Muscle layer of duodenum (tissue), 2 donors: ENCODE data around the gene MFAP5.
A peak's percentile ranks its signal among the peaks of the same experiment; 100 is the strongest.

Experiments used
- H3K27ac ChIP-seq: one replicate; pipeline ENCODE4 v1.7.0; 2013; ENCODE audit warnings: mild to moderate bottlenecking, low read length
- H3K27me3 ChIP-seq: one replicate; pipeline ENCODE4 v1.7.0; 2013; ENCODE audit warnings: low read depth, mild to moderate bottlenecking, control low read depth, low read length
- H3K36me3 ChIP-seq, 2 donors: one replicate each; pipeline ENCODE4 v1.7.0; 2013; ENCODE audit warnings: low read length in 2 of 2, control low read depth in 1 of 2, mild to moderate bottlenecking in 1 of 2; ENCODE audit not compliant: insufficient read depth in 2 of 2, control insufficient read depth in 1 of 2
- H3K4me1 ChIP-seq, 2 donors: one replicate each; pipeline ENCODE4 v1.7.0; 2013; ENCODE audit warnings: low read length in 2 of 2, mild to moderate bottlenecking in 2 of 2, control low read depth in 1 of 2, moderate library complexity in 1 of 2; ENCODE audit not compliant: insufficient read depth in 2 of 2, control insufficient read depth in 1 of 2
- H3K4me3 ChIP-seq, 2 donors: one replicate each; pipeline ENCODE4 v1.7.0; 2013; ENCODE audit warnings: low read length in 2 of 2, low read depth in 1 of 2, mild to moderate bottlenecking in 1 of 2
- H3K9me3 ChIP-seq, 2 donors: one replicate each; pipeline ENCODE4 v1.7.0; 2013; ENCODE audit warnings: low read length in 2 of 2, control low read depth in 1 of 2, mild to moderate bottlenecking in 1 of 2; ENCODE audit not compliant: control insufficient read depth in 1 of 2
- donor health status: healthy.

The MFAP5 gene

DNA sequence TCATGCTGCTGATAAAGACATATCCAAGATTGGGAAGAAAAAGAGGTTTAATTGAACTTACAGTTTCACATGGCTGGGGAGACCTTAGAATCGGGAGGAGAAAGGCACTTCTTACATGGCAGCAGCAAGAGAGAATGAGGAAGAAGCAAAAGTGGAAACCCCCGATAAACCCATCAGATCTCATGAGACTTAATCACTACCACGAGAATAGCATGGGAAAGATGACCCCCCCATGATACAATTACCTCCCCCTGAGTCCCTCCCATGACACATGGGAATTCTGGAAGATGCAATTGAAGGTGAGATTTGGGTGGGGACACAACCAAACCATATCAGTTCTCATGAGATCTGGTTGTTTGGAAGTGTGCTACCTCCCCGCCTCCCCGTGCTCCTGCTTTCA, 9.8 kb upstream of the MFAP5 start:
- H3K27ac ChIP-seq = no peak overlapping the region
- no peaks in the 10 kb centered on the region for H3K27me3 ChIP-seq
- H3K4me3 ChIP-seq = no peak overlapping the region
- H3K4me1 ChIP-seq = no peaks in the 10 kb centered on the region
- no peaks in the 10 kb centered on the region for H3K9me3 ChIP-seq
- no peaks in the 10 kb centered on the region for H3K36me3 ChIP-seq

DNA sequence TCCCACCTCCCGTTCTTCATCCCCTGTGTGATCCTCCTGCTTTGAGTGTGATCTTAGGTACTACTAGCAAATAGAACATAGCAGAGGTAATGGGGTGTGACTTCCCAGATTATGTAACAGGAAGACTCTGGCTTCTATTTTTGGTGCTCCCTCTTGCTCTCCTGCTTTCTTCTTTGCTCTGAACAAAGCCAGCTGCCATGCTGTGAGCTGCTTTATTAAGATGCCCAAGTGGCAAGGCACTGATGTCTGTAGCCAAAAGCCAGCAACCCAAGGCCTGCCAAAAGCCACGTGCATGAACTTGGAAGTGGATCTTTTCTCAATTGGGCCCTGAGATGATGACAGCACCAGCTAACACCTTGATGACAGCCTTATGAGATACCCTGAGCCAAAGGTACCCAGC, 5.8 kb upstream of the MFAP5 start:
- Histone ChIP-seq H3K27ac (no peak overlapping the region), H3K4me3 (no peak overlapping the region), H3K4me1 (no peaks in the 10 kb centered on the region), H3K27me3 (no peaks in the 10 kb centered on the region), H3K9me3 (no peaks in the 10 kb centered on the region), H3K36me3 (no peaks in the 10 kb centered on the region)

DNA sequence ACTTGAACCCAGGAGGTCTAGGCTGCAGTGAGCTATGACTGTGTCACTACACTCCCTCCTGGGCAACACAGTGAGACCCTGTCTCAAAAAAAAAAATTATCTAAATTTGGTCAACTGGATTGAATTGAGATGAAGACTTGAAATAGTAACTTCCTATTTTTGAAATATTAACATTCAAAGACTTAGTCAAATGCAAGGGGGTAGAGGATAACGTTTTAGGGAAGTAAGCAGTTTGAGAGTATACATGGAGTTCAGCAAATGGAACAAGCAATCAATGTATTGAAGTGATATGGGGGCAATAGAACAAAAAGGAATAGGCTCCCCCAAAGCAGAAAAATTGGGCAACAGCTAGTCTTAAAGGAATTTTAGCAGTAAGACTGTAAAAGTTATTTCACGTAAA, 4.6 kb upstream of the MFAP5 start:
- Histone ChIP-seq H3K27me3 (no peaks in the 10 kb centered on the region), H3K4me1 (no peaks in the 10 kb centered on the region), H3K27ac (no peak overlapping the region), H3K4me3 (no peak overlapping the region), H3K36me3 (no peaks in the 10 kb centered on the region), H3K9me3 (no peaks in the 10 kb centered on the region)

GRCh38 chr12:8665759-8666158, 3.1 kb upstream of the MFAP5 start:
- no peak overlapping the region for H3K4me3 ChIP-seq
- H3K9me3 ChIP-seq = no peaks in the 10 kb centered on the region
- no peaks in the 10 kb centered on the region for H3K4me1 ChIP-seq
- no peak overlapping the region for H3K27ac ChIP-seq
- H3K27me3 ChIP-seq = no peaks in the 10 kb centered on the region
- no peaks in the 10 kb centered on the region for H3K36me3 ChIP-seq

DNA sequence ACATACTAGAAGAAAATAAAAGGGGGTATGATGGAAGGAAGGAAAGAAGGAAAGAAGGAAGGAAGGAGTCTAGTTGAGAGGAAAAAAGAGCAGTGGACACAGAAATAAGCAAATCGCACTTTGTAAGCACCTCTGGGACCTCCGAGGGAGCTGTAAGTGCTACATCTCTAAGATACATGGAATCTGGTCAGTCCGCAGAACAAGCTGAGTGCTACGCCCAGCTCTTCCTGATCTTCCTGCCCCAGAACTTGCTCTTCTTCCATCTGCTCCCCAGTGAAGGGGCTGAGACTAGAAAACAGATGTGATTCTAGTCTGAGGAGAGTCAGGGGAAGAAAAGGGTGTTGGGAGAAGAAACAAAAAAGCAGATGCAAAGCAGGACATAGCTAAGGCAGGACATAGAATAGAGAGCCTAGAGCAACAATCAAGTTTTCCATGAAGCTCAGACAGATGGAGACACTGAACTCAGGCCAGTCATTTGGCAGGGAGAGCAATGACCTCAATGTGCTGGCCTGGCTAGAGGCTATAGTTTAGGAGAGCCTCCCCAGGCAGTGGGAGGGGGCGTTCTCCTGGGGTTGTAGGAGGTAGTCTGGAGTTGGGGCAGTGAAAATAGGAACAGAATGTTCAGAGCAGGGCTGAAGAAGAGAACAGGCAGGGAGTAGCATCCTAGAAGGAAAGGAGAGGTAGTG, 1.7 kb upstream of the MFAP5 start:
- Histone ChIP-seq H3K4me3 (no peak overlapping the region), H3K27ac (peak overlapping the region; percentile 53), H3K36me3 (no peaks in the 10 kb centered on the region), H3K27me3 (no peaks in the 10 kb centered on the region), H3K9me3 (no peaks in the 10 kb centered on the region), H3K4me1 (no peaks in the 10 kb centered on the region)

DNA sequence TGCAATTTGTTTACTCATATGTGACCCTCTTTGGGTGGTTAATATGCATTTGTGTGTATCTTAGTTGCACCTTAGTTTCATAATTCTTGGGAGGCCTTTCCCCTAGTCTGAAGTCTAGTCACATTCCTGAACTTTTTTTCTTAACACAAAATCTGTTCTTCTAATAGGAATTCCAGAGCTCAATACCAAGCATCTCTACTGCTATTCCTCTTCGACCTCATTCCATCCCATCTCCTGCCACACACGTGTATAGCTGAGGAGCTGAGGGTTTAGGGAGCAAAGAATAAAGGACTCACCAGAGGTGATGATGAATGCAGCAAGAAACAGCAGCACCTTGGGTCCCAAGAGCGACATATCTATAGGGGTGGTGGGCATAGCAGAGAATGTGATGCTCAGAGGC, 875 bp downstream of the MFAP5 start:
- Histone ChIP-seq H3K27me3 (no peaks in the 10 kb centered on the region), H3K36me3 (no peaks in the 10 kb centered on the region), H3K27ac (peak overlapping the region; percentile 67), H3K4me1 (no peaks in the 10 kb centered on the region), H3K4me3 (peak overlapping the region in 1 of 2 donors; percentile 41), H3K9me3 (no peaks in the 10 kb centered on the region)

- H3K4me1 ChIP-seq = no peaks in the 10 kb centered on the region
- no peaks in the 10 kb centered on the region for H3K27me3 ChIP-seq
- H3K36me3 ChIP-seq = no peaks in the 10 kb centered on the region
- no peaks in the 10 kb centered on the region for H3K9me3 ChIP-seq
- H3K27ac ChIP-seq = no peak overlapping the region
- H3K4me3 ChIP-seq = peak overlapping the region in 1 of 2 donors; percentile 41
These were observed 1.6 kb downstream of the MFAP5 start for GRCh38 chr12:8661016-8661415.

DNA sequence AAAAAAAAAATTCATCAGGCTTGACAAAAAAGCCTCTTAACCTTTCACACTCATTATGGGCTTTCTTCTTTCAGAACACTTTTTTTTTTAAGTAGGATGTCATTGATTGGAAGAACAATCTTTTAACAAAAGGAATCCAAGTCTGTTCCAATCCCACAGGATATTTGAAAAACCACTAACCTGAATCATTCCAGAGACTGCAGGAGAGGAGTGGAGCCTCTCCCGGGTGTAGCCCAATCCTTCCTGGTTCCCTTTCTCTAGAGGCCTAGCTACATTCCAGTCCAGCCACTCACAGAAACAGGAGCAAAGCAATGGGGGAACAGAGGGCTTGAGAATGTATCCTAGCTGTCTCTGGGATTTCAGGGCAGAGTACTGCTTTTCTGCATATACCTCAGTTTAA, 4.3 kb downstream of the MFAP5 start:
- Histone ChIP-seq H3K27ac (no peak overlapping the region), H3K4me3 (no peak overlapping the region), H3K27me3 (no peaks in the 10 kb centered on the region), H3K9me3 (no peaks in the 10 kb centered on the region), H3K36me3 (no peaks in the 10 kb centered on the region), H3K4me1 (no peaks in the 10 kb centered on the region)

GRCh38 chr12:8655421-8655820, 7.2 kb downstream of the MFAP5 start:
- no peaks in the 10 kb centered on the region for H3K36me3 ChIP-seq
- H3K27ac ChIP-seq = no peak overlapping the region
- no peaks in the 10 kb centered on the region for H3K9me3 ChIP-seq
- no peak overlapping the region for H3K4me3 ChIP-seq
- H3K4me1 ChIP-seq = no peaks in the 10 kb centered on the region
- H3K27me3 ChIP-seq = no peaks in the 10 kb centered on the region

- no peaks in the 10 kb centered on the region for H3K27me3 ChIP-seq
- H3K27ac ChIP-seq = no peak overlapping the region
- H3K4me3 ChIP-seq = no peak overlapping the region
- no peaks in the 10 kb centered on the region for H3K9me3 ChIP-seq
- no peaks in the 10 kb centered on the region for H3K36me3 ChIP-seq
- H3K4me1 ChIP-seq = no peaks in the 10 kb centered on the region
These were observed 13.9 kb downstream of the MFAP5 start for GRCh38 chr12:8648576-8649205.

DNA sequence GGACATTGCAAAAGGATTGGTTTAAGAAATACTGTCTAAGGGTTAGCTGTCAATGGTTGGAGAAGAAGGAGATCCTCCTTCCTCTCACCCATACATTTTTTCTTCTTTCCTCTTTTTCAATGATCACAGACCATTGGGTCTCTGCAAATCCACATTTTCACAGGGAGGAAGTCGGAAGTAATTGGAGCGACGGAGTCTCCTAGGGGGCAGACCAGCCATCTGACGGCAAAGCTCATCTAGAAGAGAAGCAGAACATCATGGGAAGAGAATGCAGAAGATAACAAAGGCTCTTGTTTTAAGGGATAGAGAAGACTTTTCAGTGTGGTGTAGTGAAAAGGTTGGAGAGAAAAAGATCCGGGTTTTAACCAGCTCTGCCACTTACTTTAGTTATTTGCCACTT, 14.7 kb downstream of the MFAP5 start:
- H3K9me3 ChIP-seq = no peaks in the 10 kb centered on the region
- H3K27ac ChIP-seq = no peak overlapping the region

More for the DNA sequence above, 14.7 kb downstream of the MFAP5 start:
- Histone ChIP-seq H3K4me1 (no peaks in the 10 kb centered on the region), H3K36me3 (no peaks in the 10 kb centered on the region), H3K27me3 (no peaks in the 10 kb centered on the region), H3K4me3 (no peak overlapping the region)
